SK-N-SH (cell line): ENCODE data around the gene TMSB10. TPM values are rescaled to one million over a fixed set of nuclear protein-coding genes. Genes with fewer than 3 reads are reported as not detected.

Source experiments
- CTCF ChIA-PET: fragments of 300-600, 350-600 bp; formaldehyde crosslinking; extraction: SDS; loops from one replicate; lab custom pipeline; 2021; lab: Yijun Ruan, JAX
- POLR2A ChIA-PET: fragments of 350-600 bp; sonication (Branson Sonifier 250); formaldehyde crosslinking; extraction: SDS; loops from one replicate; lab custom pipeline; 2020; ENCODE audit warnings: antibody characterized with exemption, inconsistent platforms; lab: Yijun Ruan, JAX
- DNase-seq: peaks from one replicate; pipeline ENCODE4 v3.0.0; 2012
- H2AFZ ChIP-seq: fragments of 200-600 bp; sonication (generic); 2 replicates; pipeline ENCODE4 v1.8.1; 2016; ENCODE audit warnings: antibody characterized with exemption, mild to moderate bottlenecking, low read depth
- H3F3A ChIP-seq: fragments of 200-600 bp; sonication (generic); replicated peaks from 2 replicates; pipeline ENCODE3; 2016; ENCODE audit warnings: antibody characterized with exemption, mild to moderate bottlenecking; ENCODE audit not compliant: insufficient read depth
- H3K27ac ChIP-seq, 2 experiments: fragments of 200-500 bp in 1 of 2; fragments of 200-600 bp in 1 of 2; sonication (Bioruptor generic) in 1 of 2; sonication (generic), shearing (Covaris generic) in 1 of 2; 2 replicates each; pipeline versions ENCODE4 v1.5.1 to v1.6.1; 2014 to 2016; ENCODE audit warnings: low read depth in 2 of 2, inconsistent platforms in 1 of 2, low read length in 1 of 2, mild to moderate bottlenecking in 1 of 2, mixed read lengths in 1 of 2
- H3K27me3 ChIP-seq: fragments of 200-600 bp; sonication (generic), shearing (Covaris generic); 2 replicates; pipeline ENCODE4 v1.6.1; 2016; ENCODE audit warnings: mixed run types; ENCODE audit not compliant: insufficient read depth
- H3K36me3 ChIP-seq, 2 experiments: fragments of 200-500 bp in 1 of 2; fragments of 200-600 bp in 1 of 2; sonication (Bioruptor generic) in 1 of 2; sonication (generic) in 1 of 2; replicated peaks in 1 of 2; 2 replicates each; pipeline versions ENCODE3 to v1.5.1; 2014 to 2016; ENCODE audit warnings: low read length in 1 of 2, mild to moderate bottlenecking in 1 of 2; ENCODE audit not compliant: insufficient read depth in 2 of 2, control insufficient read depth in 1 of 2
- H3K4me1 ChIP-seq, 2 experiments: fragments of 200-500 bp in 1 of 2; fragments of 200-600 bp in 1 of 2; sonication (Bioruptor generic) in 1 of 2; sonication (generic), shearing (Covaris generic) in 1 of 2; 2 replicates each; pipeline versions ENCODE4 v1.5.1 to v1.6.1; 2014 to 2016; ENCODE audit warnings: low read depth in 1 of 2, low read length in 1 of 2, mixed run types in 1 of 2; ENCODE audit not compliant: insufficient read depth in 2 of 2, control insufficient read depth in 1 of 2
- H3K4me2 ChIP-seq: fragments of 200-600 bp; sonication (generic), shearing (Covaris generic); 2 replicates; pipeline ENCODE4 v1.6.1; 2017; ENCODE audit warnings: mixed run types
- H3K4me3 ChIP-seq, 2 experiments: fragments of 200-500 bp in 1 of 2; fragments of 200-600 bp in 1 of 2; sonication (Bioruptor generic) in 1 of 2; sonication (generic), shearing (Covaris generic) in 1 of 2; 2 replicates each; pipeline versions ENCODE4 v1.5.1 to v1.8.1; 2014 to 2016; ENCODE audit warnings: low read depth in 2 of 2, inconsistent platforms in 1 of 2, low read length in 1 of 2, mild to moderate bottlenecking in 1 of 2, mixed read lengths in 1 of 2, moderate library complexity in 1 of 2
- H3K79me2 ChIP-seq: fragments of 200-600 bp; sonication (generic); 2 replicates; pipeline ENCODE4 v1.8.1; 2017; ENCODE audit warnings: mild to moderate bottlenecking; ENCODE audit not compliant: insufficient read depth
- H3K9ac ChIP-seq: fragments of 200-600 bp; sonication (generic); 2 replicates; pipeline ENCODE4 v1.6.1; 2017; ENCODE audit warnings: mixed run types
- H3K9me2 ChIP-seq: fragments of 200-600 bp; sonication (generic); 2 replicates; pipeline ENCODE4 v1.6.1; 2017; ENCODE audit warnings: mixed run types
- H3K9me3 ChIP-seq: fragments of 200-600 bp; sonication (generic); 2 replicates; pipeline ENCODE4 v1.6.1; 2017; ENCODE audit warnings: mixed run types, mild to moderate bottlenecking, moderate library complexity
- H4K20me1 ChIP-seq: fragments of 200-600 bp; sonication (generic); 2 replicates; pipeline ENCODE4 v1.6.1; 2017; ENCODE audit warnings: mild to moderate bottlenecking, mixed run types; ENCODE audit not compliant: insufficient read depth
- CHD2 ChIP-seq: fragments of 150-350 bp; IDR thresholded peaks from 2 replicates; pipeline ENCODE4 v1.6.1; 2018; ENCODE audit warnings: low read length; ENCODE audit not compliant: partially characterized antibody
- CTCF ChIP-seq: fragments of 200-600 bp; sonication (generic); IDR thresholded peaks from 2 replicates; pipeline ENCODE4 v1.6.1; 2017; ENCODE audit warnings: antibody characterized with exemption, mild to moderate bottlenecking, moderate library complexity
- EZH2phosphoT487 ChIP-seq: fragments of 200-600 bp; sonication (generic); IDR thresholded peaks from 2 replicates; pipeline ENCODE4 v1.6.1; 2017; ENCODE audit warnings: low read depth, mixed run types, mild to moderate bottlenecking, antibody characterized with exemption, moderate library complexity, borderline replicate concordance
- FOXJ3 ChIP-seq: sonication (generic); formaldehyde crosslinking; IDR thresholded peaks from 2 replicates; pipeline ENCODE4 v1.5.1; 2020; ENCODE audit warnings: mild to moderate bottlenecking, missing genetic modification reagents
- GATA2 ChIP-seq: sonication (generic); formaldehyde crosslinking; IDR thresholded peaks from 2 replicates; pipeline ENCODE4 v1.5.0; 2020; ENCODE audit warnings: mild to moderate bottlenecking, missing genetic modification reagents
- MEF2A ChIP-seq: IDR thresholded peaks from 2 replicates; pipeline ENCODE4 v1.4.0; 2012; ENCODE audit warnings: low read depth, borderline replicate concordance
- MXI1 ChIP-seq: IDR thresholded peaks from 2 replicates; pipeline ENCODE4 v1.6.1; 2012; ENCODE audit warnings: mild to moderate bottlenecking, low read depth, low read length, improper control_type of control experiment
- NRF1 ChIP-seq: IDR thresholded peaks from 2 replicates; pipeline ENCODE4 v1.6.1; 2012; ENCODE audit warnings: low read depth, mild to moderate bottlenecking, low read length
- PBX3 ChIP-seq: IDR thresholded peaks from 2 replicates; pipeline ENCODE4; 2012
- RCOR1 ChIP-seq: fragments of 150-350 bp; IDR thresholded peaks from 2 replicates; pipeline ENCODE4 v1.6.1; 2017; ENCODE audit warnings: antibody characterized with exemption, low read length
- REST ChIP-seq: IDR thresholded peaks from 2 replicates; pipeline ENCODE4 v1.6.1; 2012; ENCODE audit warnings: mild to moderate bottlenecking, low read depth, low read length, moderate library complexity
- RFX5 ChIP-seq: IDR thresholded peaks from 2 replicates; pipeline ENCODE4 v1.6.1; 2012; ENCODE audit warnings: mild to moderate bottlenecking, improper control_type of control experiment, low read length
- RXRA ChIP-seq: IDR thresholded peaks from 2 replicates; pipeline ENCODE4 v1.4.0; 2012; ENCODE audit warnings: low read depth, mild to moderate bottlenecking, borderline replicate concordance
- SMC3 ChIP-seq: IDR thresholded peaks from 2 replicates; pipeline ENCODE4 v1.6.1; 2012; ENCODE audit warnings: low read depth, low read length, improper control_type of control experiment
- TAF1 ChIP-seq: IDR thresholded peaks from 2 replicates; pipeline ENCODE4 v1.6.1; 2012; ENCODE audit warnings: low read depth, mild to moderate bottlenecking, low read length, moderate library complexity, borderline replicate concordance
- USF1 ChIP-seq: IDR thresholded peaks from 2 replicates; pipeline ENCODE4 v1.4.0; 2012; ENCODE audit warnings: low read depth, borderline replicate concordance
- USF2 ChIP-seq: fragments of 150-350 bp; IDR thresholded peaks from 2 replicates; pipeline ENCODE4 v1.6.1; 2017; ENCODE audit warnings: antibody characterized with exemption, low read length, low read depth, borderline replicate concordance
- WGBS: methylation state at CpG from one replicate; pipeline ENCODE4 v1.1.6; 2017; ENCODE audit warnings: low lambda C conversion rate; 5-methylcytosine and 5-hydroxymethylcytosine counted together
- polyA plus RNA-seq, 3 experiments: library from polyadenylated mRNA; depleted of rRNA; stranded (reverse); fragments of >200 nt; gene quantifications; 2 replicates each; pipeline ENCODE4 v1.2.3, GENCODE V29; 2012

Gene TMSB10
- polyA plus RNA-seq, 1 of the 3 experiments (the other 2 are of a cell fraction) = 7,920 TPM

- TF ChIP-seq SMC3 (no peak), RFX5 (no peak), CTCF (no peak), REST (no peak)
- TF ChIP-seq, all 33 proteins: peak for 0
Measured at GRCh38 chr2:84884449-84884848, 21.0 kb upstream of the TMSB10 start (continued).

GRCh38 chr2:84885111-84885510, 20.3 kb upstream of the TMSB10 start:
- no peak overlapping the region for H2AFZ ChIP-seq
- DNase-seq = no peak
- WGBS = 90% methylated on average over 2 of the region's 2 CpGs
- no peaks in the 10 kb centered on the region for H3K36me3 ChIP-seq
- H3K27me3 ChIP-seq = peaks cover 8% of the 10 kb centered on the region
- CTCF ChIA-PET = interaction anchor here (0.9 kb wide), 1 partner anchor 17 kb away, joined by 3 read pairs; no protein-coding TSS in a partner anchor
- no peaks in the 10 kb centered on the region for H3K79me2 ChIP-seq
- H4K20me1 ChIP-seq = no peaks in the 10 kb centered on the region
- H3K9me3 ChIP-seq = no peaks in the 10 kb centered on the region
- no peak overlapping the region for H3K9ac ChIP-seq
- H3K4me3 ChIP-seq = no peak overlapping the region
- no peak for TF ChIP-seq PBX3
- TF ChIP-seq EZH2phosphoT487 = no peak
- TF ChIP-seq CHD2 = no peak
- no peak for TF ChIP-seq MXI1
- no peak for TF ChIP-seq NRF1
- no peak for TF ChIP-seq RXRA
- no peak for TF ChIP-seq GATA2 (CRISPR knock-in tag)
- no peak for TF ChIP-seq RCOR1
- no peak for TF ChIP-seq FOXJ3 (CRISPR knock-in tag)
- no peak for TF ChIP-seq MEF2A
- no peak for TF ChIP-seq USF2
- no peak for TF ChIP-seq USF1
- no peak for TF ChIP-seq TAF1
- no peak for TF ChIP-seq CTCF
- POLR2A ChIA-PET = no interaction called here
- peaks cover 2 to 11% of the 10 kb centered on the region in 2 experiments; a peak in 3 of 4 replicates for H3K4me1 ChIP-seq
- no peaks in the 10 kb centered on the region for H3F3A ChIP-seq
- no peak overlapping the region for H3K4me2 ChIP-seq
- H3K27ac ChIP-seq = no peak overlapping the region
- H3K9me2 ChIP-seq = no peaks in the 10 kb centered on the region
